Neural progenitor cell (in vitro differentiated cells): ENCODE results near the gene WNT8B. TPM values are rescaled to one million over a fixed set of nuclear protein-coding genes. Genes with fewer than 3 reads are reported as not detected.

ENCODE experiments used
- DNase-seq: peaks from one replicate; pipeline ENCODE4 v3.0.0-alpha.2; 2016; ENCODE audit warnings: low spot score
- H2AFZ ChIP-seq: fragments of 200-600 bp; sonication (generic); replicated peaks from 2 replicates; pipeline ENCODE4 v1.6.1; 2016; ENCODE audit warnings: antibody characterized with exemption
- H3F3A ChIP-seq: fragments of 200-600 bp; sonication (generic); 2 replicates; pipeline ENCODE4 v1.6.1; 2016; ENCODE audit warnings: antibody characterized with exemption, low read depth
- H3K27ac ChIP-seq: fragments of 200-600 bp; sonication (generic); 2 replicates; pipeline ENCODE4 v1.5.1; 2016; ENCODE audit warnings: mild to moderate bottlenecking
- H3K27me3 ChIP-seq: fragments of 200-600 bp; sonication (generic); 2 replicates; pipeline ENCODE4 v1.6.1; 2016; ENCODE audit warnings: mild to moderate bottlenecking, moderate library complexity
- H3K36me3 ChIP-seq: fragments of 200-600 bp; sonication (generic); 2 replicates; pipeline ENCODE4 v1.5.1; 2016
- H3K4me1 ChIP-seq: fragments of 200-600 bp; sonication (generic); 2 replicates; pipeline ENCODE4 v1.6.1; 2016; ENCODE audit warnings: mixed run types
- H3K4me2 ChIP-seq: fragments of 200-600 bp; sonication (generic); 2 replicates; pipeline ENCODE4 v1.6.1; 2016
- H3K4me3 ChIP-seq: fragments of 200-600 bp; sonication (generic); 2 replicates; pipeline ENCODE4 v1.5.1; 2016
- H3K79me2 ChIP-seq: fragments of 200-600 bp; sonication (generic); 2 replicates; pipeline ENCODE4 v1.6.1; 2016; ENCODE audit warnings: low read depth
- H3K9ac ChIP-seq: fragments of 200-600 bp; sonication (generic); 2 replicates; pipeline ENCODE4 v1.6.1; 2016
- H3K9me3 ChIP-seq: fragments of 200-600 bp; sonication (generic); 2 replicates; pipeline ENCODE4 v1.5.1; 2016; ENCODE audit warnings: low read depth
- H4K20me1 ChIP-seq: fragments of 200-600 bp; sonication (generic); 2 replicates; pipeline ENCODE4 v1.6.1; 2016; ENCODE audit warnings: low read depth
- H3K27ac Mint-ChIP-seq: 3 replicates; pipeline ENCODE4 v1.8.0; 2021; ENCODE audit warnings: mixed read lengths
- H3K27me3 Mint-ChIP-seq: 2 replicates; pipeline ENCODE4 v1.8.0; 2022; ENCODE audit warnings: low read depth, mild to moderate bottlenecking, inconsistent platforms, moderate library complexity, mixed read lengths; ENCODE audit not compliant: insufficient read depth
- H3K36me3 Mint-ChIP-seq: 3 replicates; pipeline ENCODE4 v1.8.0; 2021; ENCODE audit warnings: mixed read lengths
- H3K4me1 Mint-ChIP-seq: 3 replicates; pipeline ENCODE4 v1.8.0; 2021; ENCODE audit warnings: mixed read lengths
- H3K4me3 Mint-ChIP-seq: 3 replicates; pipeline ENCODE4 v1.8.0; 2021; ENCODE audit warnings: mild to moderate bottlenecking, moderate library complexity, mixed read lengths
- H3K9me3 Mint-ChIP-seq: 3 replicates; pipeline ENCODE4 v1.8.0; 2020; ENCODE audit warnings: mixed read lengths
- CTCF ChIP-seq: fragments of 200-600 bp; sonication (generic); IDR thresholded peaks from 2 replicates; pipeline ENCODE4 v1.5.1; 2017; ENCODE audit warnings: antibody characterized with exemption, mild to moderate bottlenecking
- EZH2 ChIP-seq: fragments of 200-600 bp; sonication (generic); IDR thresholded peaks from 2 replicates; pipeline ENCODE4 v1.6.1; 2017; ENCODE audit warnings: antibody characterized with exemption, mild to moderate bottlenecking, moderate library complexity
- EZH2phosphoT487 ChIP-seq: fragments of 200-600 bp; sonication (generic); IDR thresholded peaks from 2 replicates; pipeline ENCODE4 v1.6.1; 2017; ENCODE audit warnings: antibody characterized with exemption
- total RNA-seq: library from RNA; depleted of rRNA; stranded (reverse); fragments of >200 nt; gene quantifications from 2 replicates; pipeline ENCODE4 v1.2.3, GENCODE V29; 2015; ENCODE audit warnings: low replicate concordance

The WNT8B gene
- total RNA-seq, 1 donor from 2014 or later, result 5.8 TPM

- peak; percentile 38 for TF ChIP-seq EZH2
- no peak for TF ChIP-seq CTCF
- peak; percentile 94 for TF ChIP-seq EZH2phosphoT487
- H2AFZ ChIP-seq, result no peak overlapping the region
- DNase-seq, result peak; percentile 95
- H3K4me2 ChIP-seq, result peak overlapping the region; percentile 83
- H4K20me1 ChIP-seq, result peaks cover 14% of the 10 kb centered on the region
- Mint-ChIP-seq H3K27ac (peak overlapping the region; percentile 99), H3K4me1 (peaks cover 68% of the 10 kb centered on the region), H3K9me3 (no peaks in the 10 kb centered on the region), H3K27me3 (peaks cover 21% of the 10 kb centered on the region), H3K36me3 (peaks cover 35% of the 10 kb centered on the region), H3K4me3 (peak overlapping the region; percentile 60)
- H3K9ac ChIP-seq, result no peak overlapping the region
- peaks cover 4% of the 10 kb centered on the region for H3K79me2 ChIP-seq
- peaks cover 83% of the 10 kb centered on the region for H3K27me3 ChIP-seq
- H3K4me3 ChIP-seq, result peak overlapping the region; percentile 26
- H3K36me3 ChIP-seq, result no peaks in the 10 kb centered on the region
- peaks cover 55% of the 10 kb centered on the region for H3F3A ChIP-seq
- no peaks in the 10 kb centered on the region for H3K9me3 ChIP-seq
- peak overlapping the region; percentile 98 for H3K27ac ChIP-seq
- H3K4me1 ChIP-seq, result peaks cover 52% of the 10 kb centered on the region
Observed at GRCh38 chr10:100485801-100486495, 23.1 kb downstream of the WNT8B start.

- DNase-seq, result no peak
- no peaks in the 10 kb centered on the region for H3K9me3 ChIP-seq
- peaks cover 83% of the 10 kb centered on the region for H3K27me3 ChIP-seq
- H3K4me3 ChIP-seq, result no peak overlapping the region
- no peak overlapping the region for H3K27ac ChIP-seq
- Mint-ChIP-seq H3K27me3 (peaks cover 17% of the 10 kb centered on the region), H3K9me3 (no peaks in the 10 kb centered on the region), H3K27ac (peak overlapping the region; percentile 99), H3K4me3 (no peak overlapping the region), H3K36me3 (peaks cover 41% of the 10 kb centered on the region), H3K4me1 (peaks cover 57% of the 10 kb centered on the region)
- no peaks in the 10 kb centered on the region for H3K36me3 ChIP-seq
- no peak for TF ChIP-seq CTCF
- no peak for TF ChIP-seq EZH2
- TF ChIP-seq EZH2phosphoT487, result no peak
- H3F3A ChIP-seq, result peaks cover 47% of the 10 kb centered on the region
- H3K4me1 ChIP-seq, result peaks cover 47% of the 10 kb centered on the region
- peaks cover 4% of the 10 kb centered on the region for H3K79me2 ChIP-seq
- no peak overlapping the region for H3K9ac ChIP-seq
- no peak overlapping the region for H2AFZ ChIP-seq
- H3K4me2 ChIP-seq, result peak overlapping the region; percentile 74
- H4K20me1 ChIP-seq, result peaks cover 14% of the 10 kb centered on the region
Observed at GRCh38 chr10:100487529-100487928, 24.7 kb downstream of the WNT8B start.

- peaks cover 49% of the 10 kb centered on the region for H3K4me1 Mint-ChIP-seq
- Histone ChIP-seq H3K4me3 (no peak overlapping the region), H3K27ac (no peak overlapping the region), H3K9ac (no peak overlapping the region), H3F3A (peaks cover 36% of the 10 kb centered on the region), H3K79me2 (no peaks in the 10 kb centered on the region), H3K4me1 (peaks cover 29% of the 10 kb centered on the region), H3K4me2 (no peak overlapping the region), H3K9me3 (no peaks in the 10 kb centered on the region), H2AFZ (no peak overlapping the region), H3K27me3 (peaks cover 78% of the 10 kb centered on the region), H4K20me1 (peaks cover 14% of the 10 kb centered on the region), H3K36me3 (no peaks in the 10 kb centered on the region)
- peak overlapping the region; percentile 7 for H3K4me3 Mint-ChIP-seq
- peaks cover 44% of the 10 kb centered on the region for H3K36me3 Mint-ChIP-seq
- no peak for DNase-seq
- no peak overlapping the region for H3K27ac Mint-ChIP-seq
- H3K9me3 Mint-ChIP-seq, result no peaks in the 10 kb centered on the region
- H3K27me3 Mint-ChIP-seq, result peaks cover 14% of the 10 kb centered on the region
- TF ChIP-seq EZH2phosphoT487 (no peak), CTCF (no peak)
Observed at GRCh38 chr10:100489396-100489795, 26.6 kb downstream of the WNT8B start.
